T-helper 1 cell (primary cell): ENCODE data around the gene DNASE1.

Experiments used
- DNase-seq, 5 donors: peaks; one replicate each; pipeline ENCODE4 v3.0.0-alpha.2; 2012 to 2020

The DNASE1 gene

GRCh38 chr16:3698941-3699340 lies 44.5 kb downstream of the DNASE1 start:
- DNase-seq = no peak

- no peak for DNase-seq
Observed at GRCh38 chr16:3701531-3701930, 47.0 kb downstream of the DNASE1 start.

- DNase-seq = no peak
Observed at GRCh38 chr16:3702082-3702481, 47.6 kb downstream of the DNASE1 start.

GRCh38 chr16:3706253-3707012 lies 51.9 kb downstream of the DNASE1 start:
- no peak for DNase-seq
